B cell (primary cell): ENCODE data around the gene DOCK8. TPM values are rescaled to one million over a fixed set of nuclear protein-coding genes. Genes with fewer than 3 reads are reported as not detected.

Experiments used
- ATAC-seq: fragments of 200-7000 bp; cut with Tn5 transposase; one replicate; pipeline ENCODE4 v1.10.0; 2021; ENCODE audit warnings: low read depth, mild to moderate bottlenecking, moderate number of reproducible peaks, moderate library complexity
- CTCF ChIA-PET: fragments of 350-600 bp; sonication (Branson Sonifier 250); formaldehyde crosslinking; loops from one replicate; lab custom pipeline; 2021; ENCODE audit warnings: antibody characterized with exemption, inconsistent platforms; lab: Charles Lee
- POLR2A ChIA-PET: fragments of 350-600 bp; sonication (Branson Sonifier 250); formaldehyde crosslinking; loops from one replicate; lab custom pipeline; 2021; ENCODE audit warnings: antibody characterized with exemption; lab: Charles Lee
- DNase-seq: peaks from one replicate; pipeline ENCODE4 v3.0.0; 2013
- H2AFZ ChIP-seq: 2 replicates; pipeline ENCODE4 v1.6.1; 2012; ENCODE audit warnings: mild to moderate bottlenecking, low read depth, low read length; ENCODE audit not compliant: insufficient read depth, poor library complexity, severe bottlenecking
- H3K27ac ChIP-seq, 2 donors: 1 replicate in 1 of 2; 2 replicates in 1 of 2; pipeline ENCODE4 v1.5.1; 2012 to 2013; ENCODE audit warnings: low read length in 2 of 2, mild to moderate bottlenecking in 2 of 2, moderate library complexity in 1 of 2
- H3K27me3 ChIP-seq, 4 experiments: fragments of 200-600 bp in 1 of 4; sonication (generic) in 1 of 4; replicated peaks in 1 of 4; 1 replicate in 2 of 4; 2 replicates in 2 of 4; pipeline versions ENCODE4 v1.6.1 to v1.7.0; 2013 to 2016; ENCODE audit warnings: low read length in 3 of 4, mild to moderate bottlenecking in 2 of 4, mixed read lengths in 1 of 4, moderate library complexity in 1 of 4; ENCODE audit not compliant: insufficient read depth in 4 of 4, control insufficient read depth in 3 of 4; ENCODE audit errors: control extremely low read depth in 1 of 4
- H3K36me3 ChIP-seq, 2 experiments: replicated peaks in 1 of 2; 1 replicate in 1 of 2; 2 replicates in 1 of 2; pipeline versions ENCODE4 v1.6.1 to v1.7.1; 2013; ENCODE audit warnings: low read length in 1 of 2; ENCODE audit not compliant: insufficient read depth in 2 of 2, control insufficient read depth in 1 of 2; ENCODE audit errors: control extremely low read depth in 1 of 2, extremely low read depth in 1 of 2
- H3K4me1 ChIP-seq, 2 donors: fragments of 200-600 bp in 1 of 2; sonication (generic) in 1 of 2; 1 replicate in 1 of 2; 2 replicates in 1 of 2; pipeline versions ENCODE4 v1.5.1 to v1.6.1; 2013 to 2017; ENCODE audit warnings: low read length in 2 of 2; ENCODE audit not compliant: control insufficient read depth in 2 of 2, insufficient read depth in 2 of 2
- H3K4me2 ChIP-seq: replicated peaks from 2 replicates; pipeline ENCODE3; 2012; ENCODE audit warnings: mild to moderate bottlenecking, low read depth, low read length; ENCODE audit not compliant: poor library complexity, severe bottlenecking
- H3K4me3 ChIP-seq, 5 experiments: fragments of 200-600 bp in 1 of 5; sonication (generic) in 1 of 5; 1 replicate in 3 of 5; 2 replicates in 2 of 5; pipeline versions ENCODE4 v1.5.1 to v1.7.0; 2011 to 2016; ENCODE audit warnings: low read length in 4 of 5, mild to moderate bottlenecking in 4 of 5, low read depth in 2 of 5, control low read depth in 1 of 5, moderate library complexity in 1 of 5; ENCODE audit not compliant: insufficient read depth in 1 of 5; ENCODE audit errors: control extremely low read depth in 1 of 5, extremely low read depth in 1 of 5
- H3K79me2 ChIP-seq: fragments of 200-600 bp; sonication (generic); one replicate; pipeline ENCODE4 v1.6.0; 2016; ENCODE audit warnings: low read length; ENCODE audit not compliant: control insufficient read depth, insufficient read depth
- H3K9ac ChIP-seq: fragments of 200-600 bp; sonication (generic); 2 replicates; pipeline ENCODE4 v1.6.1; 2017; ENCODE audit warnings: mild to moderate bottlenecking, low read length, moderate library complexity
- H3K9me3 ChIP-seq, 3 donors: one replicate each; pipeline versions ENCODE4 v1.6.1 to v1.7.1; 2013; ENCODE audit warnings: low read length in 2 of 3; ENCODE audit not compliant: control insufficient read depth in 2 of 3, insufficient read depth in 1 of 3; ENCODE audit errors: control extremely low read depth in 1 of 3
- H4K20me1 ChIP-seq: 2 replicates; pipeline ENCODE4 v1.6.0; 2012; ENCODE audit warnings: mild to moderate bottlenecking, low read length; ENCODE audit not compliant: insufficient read depth, control insufficient read depth, poor library complexity, severe bottlenecking
- H3K27ac Mint-ChIP-seq: one replicate; pipeline ENCODE4 v1.8.0; 2021; ENCODE audit warnings: mixed read lengths
- H3K27me3 Mint-ChIP-seq: one replicate; pipeline ENCODE4 v1.8.0; 2021; ENCODE audit warnings: mixed read lengths
- H3K4me1 Mint-ChIP-seq: one replicate; pipeline ENCODE4 v1.8.0; 2021; ENCODE audit warnings: mixed read lengths
- H3K4me3 Mint-ChIP-seq: one replicate; pipeline ENCODE4 v1.8.0; 2021; ENCODE audit warnings: mixed read lengths
- H3K9me3 Mint-ChIP-seq: one replicate; pipeline ENCODE4 v1.8.0; 2022; ENCODE audit warnings: mixed read lengths; ENCODE audit not compliant: insufficient read depth
- EZH2 ChIP-seq: IDR thresholded peaks from 2 replicates; pipeline ENCODE4 v1.6.1; 2012; ENCODE audit warnings: borderline replicate concordance, low read depth, mild to moderate bottlenecking, moderate library complexity, low read length; ENCODE audit not compliant: insufficient read depth, poor library complexity, severe bottlenecking
- WGBS: methylation state at CpG from one replicate; pipeline ENCODE4 v1.1.5; 2013; ENCODE audit warnings: missing lambda C conversion rate; ENCODE audit not compliant: insufficient coverage; 5-methylcytosine and 5-hydroxymethylcytosine counted together
- intact Hi-C: fragments of 100-400 bp; cut with micrococcal nuclease; formaldehyde crosslinking; loops from one replicate; pipeline ENCODE4 v1.10.0; 2022
- polyA plus RNA-seq: library from polyadenylated mRNA; depleted of rRNA; stranded (reverse); fragments of >200 nt; gene quantifications from 2 replicates; pipeline ENCODE4 v1.2.3, GENCODE V29; 2012
- total RNA-seq, 2 donors: library from RNA; stranded (reverse); fragments of 120-200 nt in 1 of 2; gene quantifications; 1 replicate in 1 of 2; 2 replicates in 1 of 2; pipeline versions ENCODE4 v1.2.3 to v1.2.4, GENCODE V29; 2013 to 2022
- TF ChIP-seq, protein P1 (sequence below): fragments of 200-600 bp; IDR thresholded peaks from one replicate; pipeline ENCODE4 v1.8.0; 2022; ENCODE audit warnings: antibody characterized with exemption, mild to moderate bottlenecking

The DOCK8 gene
- total and polyA plus RNA-seq, 2 donors (not counting 1 experiment from before 2014, with no cell fraction given) = 47.6 to 288 TPM

DNA sequence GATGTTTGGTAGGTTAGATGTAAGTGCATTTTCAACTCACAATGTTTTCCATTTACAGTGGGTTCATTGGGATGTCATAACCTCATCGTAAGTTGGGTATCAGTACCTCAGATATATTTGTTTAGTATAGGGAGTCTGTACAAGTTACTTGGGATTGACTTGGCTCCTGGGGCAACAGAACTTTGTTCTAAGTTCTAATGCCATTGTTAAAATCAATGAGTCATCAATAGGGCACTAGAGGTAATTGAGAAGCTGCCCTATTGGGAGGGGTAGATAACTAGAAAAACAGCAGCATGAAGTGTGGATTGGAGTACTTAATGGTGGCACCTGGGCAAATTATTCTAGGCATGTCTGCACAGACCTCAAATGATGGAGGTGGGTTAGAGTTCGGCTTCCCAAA, 272.8 kb downstream of the DOCK8 start:
- no peaks in the 10 kb centered on the region for H3K27me3 Mint-ChIP-seq
- Histone ChIP-seq H3K27ac (no peak overlapping the region), H4K20me1 (no peaks in the 10 kb centered on the region), H3K79me2 (no peaks in the 10 kb centered on the region), H3K4me2 (no peak overlapping the region), H3K4me3 (no peak overlapping the region), H3K9me3 (peaks cover 0 to 7% (median 4%) of the 10 kb centered on the region in 3 donors), H3K4me1 (no peaks in the 10 kb centered on the region), H3K9ac (no peak overlapping the region), H3K36me3 (no peaks in the 10 kb centered on the region), H3K27me3 (no peaks in the 10 kb centered on the region), H2AFZ (no peak overlapping the region)
- H3K4me3 Mint-ChIP-seq = no peak overlapping the region
- no peak overlapping the region for H3K27ac Mint-ChIP-seq
- DNase-seq (no peak), ATAC-seq (no peak)
- ChIA-PET CTCF (no interaction called here), POLR2A (no interaction called here)
- TF ChIP-seq, protein P1, sequence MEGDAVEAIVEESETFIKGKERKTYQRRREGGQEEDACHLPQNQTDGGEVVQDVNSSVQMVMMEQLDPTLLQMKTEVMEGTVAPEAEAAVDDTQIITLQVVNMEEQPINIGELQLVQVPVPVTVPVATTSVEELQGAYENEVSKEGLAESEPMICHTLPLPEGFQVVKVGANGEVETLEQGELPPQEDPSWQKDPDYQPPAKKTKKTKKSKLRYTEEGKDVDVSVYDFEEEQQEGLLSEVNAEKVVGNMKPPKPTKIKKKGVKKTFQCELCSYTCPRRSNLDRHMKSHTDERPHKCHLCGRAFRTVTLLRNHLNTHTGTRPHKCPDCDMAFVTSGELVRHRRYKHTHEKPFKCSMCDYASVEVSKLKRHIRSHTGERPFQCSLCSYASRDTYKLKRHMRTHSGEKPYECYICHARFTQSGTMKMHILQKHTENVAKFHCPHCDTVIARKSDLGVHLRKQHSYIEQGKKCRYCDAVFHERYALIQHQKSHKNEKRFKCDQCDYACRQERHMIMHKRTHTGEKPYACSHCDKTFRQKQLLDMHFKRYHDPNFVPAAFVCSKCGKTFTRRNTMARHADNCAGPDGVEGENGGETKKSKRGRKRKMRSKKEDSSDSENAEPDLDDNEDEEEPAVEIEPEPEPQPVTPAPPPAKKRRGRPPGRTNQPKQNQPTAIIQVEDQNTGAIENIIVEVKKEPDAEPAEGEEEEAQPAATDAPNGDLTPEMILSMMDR = no peak
- no peak for TF ChIP-seq EZH2
- intact Hi-C loops = no loop called here
- no peaks in the 10 kb centered on the region for H3K9me3 Mint-ChIP-seq
- no peaks in the 10 kb centered on the region for H3K4me1 Mint-ChIP-seq
- 83% methylated on average over 1 of the region's 2 CpGs for WGBS

DNA sequence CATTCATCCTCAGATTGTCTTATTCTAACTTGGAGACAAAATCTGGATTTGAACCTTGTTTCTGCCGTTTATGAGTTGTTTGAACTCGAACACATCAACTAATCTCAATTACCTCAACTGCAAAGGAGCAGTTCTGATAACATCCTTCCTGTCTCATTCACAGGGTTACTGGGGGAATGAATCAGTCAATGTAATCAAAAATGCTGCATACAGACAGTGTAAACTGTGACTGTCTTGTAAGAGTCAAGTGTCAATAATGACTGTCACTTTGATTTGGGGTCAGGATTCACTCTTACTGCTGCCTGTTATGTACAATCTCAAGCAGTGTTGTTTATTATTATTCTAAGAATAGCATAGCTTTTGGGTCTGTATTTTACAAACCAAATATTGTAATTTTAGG, 273.8 kb downstream of the DOCK8 start:
- Histone ChIP-seq H3K79me2 (no peaks in the 10 kb centered on the region), H3K4me3 (no peak overlapping the region), H3K27ac (no peak overlapping the region), H4K20me1 (no peaks in the 10 kb centered on the region), H3K4me2 (no peak overlapping the region), H3K4me1 (no peaks in the 10 kb centered on the region), H3K9me3 (peaks cover 0 to 7% (median 4%) of the 10 kb centered on the region in 3 donors), H2AFZ (no peak overlapping the region), H3K9ac (no peak overlapping the region), H3K36me3 (no peaks in the 10 kb centered on the region), H3K27me3 (no peaks in the 10 kb centered on the region)
- no peak overlapping the region for H3K27ac Mint-ChIP-seq
- ATAC-seq (no peak), DNase-seq (no peak)
- no peak overlapping the region for H3K4me3 Mint-ChIP-seq
- no peak for TF ChIP-seq EZH2
- TF ChIP-seq, protein P1 = no peak
- H3K4me1 Mint-ChIP-seq = no peaks in the 10 kb centered on the region
- H3K27me3 Mint-ChIP-seq = no peaks in the 10 kb centered on the region
- WGBS = no CpG with 5 or more reads among the region's 2 CpGs
- ChIA-PET POLR2A (no interaction called here), CTCF (no interaction called here)
- H3K9me3 Mint-ChIP-seq = no peaks in the 10 kb centered on the region
- intact Hi-C loops = no loop called here
